ENCODE measurements around the gene NOC2L. TPM values are rescaled to one million over a fixed set of nuclear protein-coding genes. Genes with fewer than 3 reads are reported as not detected.

Gene NOC2L
- total and polyA plus RNA-seq, 9 of the 15 experiments (the other 6 are each of a cell fraction or from before 2014, with no cell fraction given): 4.0 to 410 (median 200) TPM

DNA sequence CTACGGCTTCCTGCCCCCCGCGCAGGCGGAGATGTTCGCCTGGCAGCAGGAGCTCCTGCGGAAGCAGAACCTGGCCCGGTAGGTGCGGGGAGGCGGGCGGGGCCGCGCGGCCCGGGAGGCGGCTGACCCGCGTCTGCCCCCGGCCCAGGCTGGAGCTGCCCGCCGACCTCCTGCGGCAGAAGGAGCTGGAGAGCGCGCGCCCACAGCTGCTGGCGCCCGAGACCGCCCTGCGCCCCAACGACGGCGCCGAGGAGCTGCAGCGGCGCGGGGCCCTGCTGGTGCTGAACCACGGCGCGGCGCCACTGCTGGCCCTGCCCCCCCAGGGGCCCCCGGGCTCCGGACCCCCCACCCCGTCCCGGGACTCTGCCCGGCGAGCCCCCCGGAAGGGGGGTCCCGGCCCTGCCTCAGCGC lies 16.6 kb downstream of the NOC2L start (continued):
- no peak for TF ChIP-seq RAD51 (IDR thresholded peaks at IDR 0.05; ENCODE audit: borderline replicate concordance, low read depth)
- TF ChIP-seq SMAD4 (CRISPR knock-in tag; conservative IDR thresholded peaks at IDR 0.05): no peak
- TF ChIP-seq, protein P1, sequence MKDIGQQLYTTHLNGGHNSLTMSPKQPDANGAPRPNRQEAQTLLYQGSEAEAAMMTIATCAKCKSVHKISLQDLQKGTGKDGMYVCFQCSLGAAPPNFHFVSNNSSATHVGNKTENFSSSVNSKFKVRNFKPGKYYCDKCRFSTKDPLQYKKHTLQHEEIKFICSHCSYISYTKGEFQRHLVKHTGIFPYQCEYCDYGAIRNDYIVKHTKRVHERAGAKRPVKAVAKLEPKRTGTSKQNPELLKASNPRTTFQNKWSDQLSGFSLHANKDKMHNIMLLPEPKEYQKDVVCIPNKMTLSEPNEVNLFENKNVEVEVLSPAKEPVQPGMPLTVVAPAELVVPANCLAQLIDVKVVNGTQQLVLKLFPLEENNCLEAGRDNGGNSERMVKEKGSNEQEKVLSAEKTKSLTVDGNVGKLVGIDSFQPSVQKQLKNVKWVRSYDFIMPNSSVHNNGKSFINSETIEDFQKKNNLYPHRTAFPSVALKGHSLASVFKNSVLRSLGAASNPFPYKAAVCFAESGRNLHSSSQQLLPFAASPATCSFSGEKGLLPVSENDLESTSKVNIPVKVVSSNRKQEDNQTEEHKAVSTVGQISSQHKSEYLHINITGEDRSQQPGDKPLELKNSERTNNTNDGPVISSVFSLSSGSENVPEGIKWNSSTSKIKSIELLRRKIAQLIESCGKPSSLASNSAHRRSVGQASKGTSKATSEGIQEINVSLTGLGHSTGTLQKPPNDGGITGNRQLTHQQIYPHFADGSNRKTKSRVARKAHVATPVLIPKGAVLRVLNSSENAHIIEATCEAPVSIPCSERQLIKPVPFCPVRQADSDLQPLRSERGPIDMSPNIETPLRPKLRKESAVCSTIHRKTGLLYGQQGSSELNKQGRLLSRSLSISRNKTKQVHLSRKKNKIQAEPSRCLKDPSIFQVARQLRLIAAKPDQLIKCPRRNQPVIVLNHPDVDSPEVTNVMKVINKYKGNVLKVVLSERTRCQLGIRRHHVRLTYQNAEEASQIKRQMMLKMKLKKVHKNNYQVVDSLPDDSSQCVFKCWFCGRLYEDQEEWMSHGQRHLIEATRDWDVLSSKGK (CRISPR knock-in tag; IDR thresholded peaks at IDR 0.05): no peak
- TF ChIP-seq EGR1 (conservative IDR thresholded peaks at IDR 0.05): no peak
- TF ChIP-seq, protein P2, sequence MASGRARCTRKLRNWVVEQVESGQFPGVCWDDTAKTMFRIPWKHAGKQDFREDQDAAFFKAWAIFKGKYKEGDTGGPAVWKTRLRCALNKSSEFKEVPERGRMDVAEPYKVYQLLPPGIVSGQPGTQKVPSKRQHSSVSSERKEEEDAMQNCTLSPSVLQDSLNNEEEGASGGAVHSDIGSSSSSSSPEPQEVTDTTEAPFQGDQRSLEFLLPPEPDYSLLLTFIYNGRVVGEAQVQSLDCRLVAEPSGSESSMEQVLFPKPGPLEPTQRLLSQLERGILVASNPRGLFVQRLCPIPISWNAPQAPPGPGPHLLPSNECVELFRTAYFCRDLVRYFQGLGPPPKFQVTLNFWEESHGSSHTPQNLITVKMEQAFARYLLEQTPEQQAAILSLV (tag; IDR thresholded peaks at IDR 0.05): no peak
- no peak for TF ChIP-seq ARID1B (IDR thresholded peaks at IDR 0.05)
- TF ChIP-seq ZBTB7A (IDR thresholded peaks at IDR 0.05; ENCODE audit: borderline replicate concordance, control insufficient read depth, low read depth, low read length): peak; percentile 76; the same call in 1 of the 2 replicates
